HepG2 (cell line): Measurements from ENCODE around the gene PCGF3. TPM values are rescaled to one million over a fixed set of nuclear protein-coding genes. Genes with fewer than 3 reads are reported as not detected.

ENCODE experiments used
- GABPB1 ChIP-seq: IDR thresholded peaks from 2 replicates; pipeline ENCODE4 v1.6.1; 2016; ENCODE audit warnings: mild to moderate bottlenecking, missing genetic modification reagents, moderate library complexity, missing compliant biosample characterization
- KAT7 ChIP-seq: IDR thresholded peaks from 2 replicates; pipeline ENCODE4 v1.6.1; 2018; ENCODE audit warnings: borderline replicate concordance, missing compliant biosample characterization
- KDM5A ChIP-seq: fragments of 200-600 bp; sonication (generic); IDR thresholded peaks from 2 replicates; pipeline ENCODE4 v1.7.0; 2018; ENCODE audit warnings: antibody characterized with exemption, mild to moderate bottlenecking, low read length, borderline replicate concordance
- MAFK ChIP-seq, 2 experiments: IDR thresholded peaks in 1 of 2; conservative IDR thresholded peaks in 1 of 2; 2 replicates each; pipeline ENCODE4 v1.6.1; 2011; ENCODE audit warnings: improper control_type of control experiment in 2 of 2, low read length in 2 of 2
- PTBP1 ChIP-seq: fragments of 200-400 bp; formaldehyde crosslinking; IDR thresholded peaks from 2 replicates; pipeline ENCODE4 v1.6.1; 2018; ENCODE audit warnings: low read length, low read depth; ENCODE audit not compliant: poor library complexity, severe bottlenecking
- REPIN1 ChIP-seq: sonication (generic); formaldehyde crosslinking; IDR thresholded peaks from 2 replicates; pipeline ENCODE4 v1.8.0; 2022; ENCODE audit warnings: missing genetic modification reagents, low read depth, mild to moderate bottlenecking, borderline replicate concordance
- SIX1 ChIP-seq: sonication (generic); formaldehyde crosslinking; IDR thresholded peaks from 2 replicates; pipeline ENCODE4 v1.4.0; 2020; ENCODE audit warnings: missing genetic modification reagents, borderline replicate concordance
- SNAPC2 ChIP-seq: sonication (generic); formaldehyde crosslinking; IDR thresholded peaks from 2 replicates; pipeline ENCODE4 v1.8.1; 2022; ENCODE audit warnings: mild to moderate bottlenecking, missing genetic modification reagents
- TBP ChIP-seq: sonication (generic); formaldehyde crosslinking; IDR thresholded peaks from 2 replicates; pipeline ENCODE4 v1.5.0; 2020; ENCODE audit warnings: missing genetic modification reagents
- ZC3H13 ChIP-seq: sonication (generic); formaldehyde crosslinking; IDR thresholded peaks from 2 replicates; pipeline ENCODE4 v1.8.1; 2023; ENCODE audit warnings: mild to moderate bottlenecking, missing genetic modification reagents, moderate library complexity
- ZNF205 ChIP-seq: IDR thresholded peaks from 2 replicates; pipeline ENCODE4 v1.6.1; 2018; ENCODE audit warnings: missing biosample characterization, missing genetic modification reagents
- ZNF263 ChIP-seq: sonication (generic); formaldehyde crosslinking; IDR thresholded peaks from 2 replicates; pipeline ENCODE4 v1.4.0; 2020; ENCODE audit warnings: missing genetic modification reagents
- ZNF543 ChIP-seq: sonication (generic); formaldehyde crosslinking; IDR thresholded peaks from 2 replicates; pipeline ENCODE4 v1.4.0; 2020; ENCODE audit warnings: mild to moderate bottlenecking, missing genetic modification reagents
- ZNF605 ChIP-seq: sonication (generic); formaldehyde crosslinking; IDR thresholded peaks from 2 replicates; pipeline ENCODE4 v1.8.0; 2022; ENCODE audit warnings: mild to moderate bottlenecking, missing genetic modification reagents
- polyA plus RNA-seq, 8 experiments: library from polyadenylated mRNA; depleted of rRNA in 3 of 8; stranded (reverse) in 7 of 8; unstranded in 1 of 8; fragments of >200 nt; fragmentation: Illumina TruSeq in 4 of 8; extraction: Trizol in 4 of 8; gene quantifications; 2 replicates each; pipeline versions ENCODE4 v1.2.1 to v1.2.3, GENCODE V29; 2011 to 2016; ENCODE audit warnings: low read depth in 4 of 8, missing spikeins in 1 of 8, mixed read lengths in 1 of 8; ENCODE audit not compliant: insufficient read depth in 1 of 8
- total RNA-seq, 5 experiments: library from RNA; depleted of rRNA; stranded (reverse); fragments of >200 nt; fragmentation: Illumina TruSeq; extraction: Trizol; gene quantifications; 2 replicates each; pipeline ENCODE4 v1.2.3, GENCODE V29; 2016; ENCODE audit warnings: low read depth in 1 of 5
- TF ChIP-seq, protein P1 (sequence below): sonication (generic); formaldehyde crosslinking; IDR thresholded peaks from 2 replicates; pipeline ENCODE4 v1.8.0; 2022; ENCODE audit warnings: missing genetic modification reagents, mild to moderate bottlenecking, borderline replicate concordance
- TF ChIP-seq, protein P2 (sequence below): sonication (generic); formaldehyde crosslinking; IDR thresholded peaks from 2 replicates; pipeline ENCODE4 v1.8.1; 2023; ENCODE audit warnings: mild to moderate bottlenecking, missing genetic modification reagents
- TF ChIP-seq, protein P3 (sequence below): sonication (generic); formaldehyde crosslinking; IDR thresholded peaks from 2 replicates; pipeline ENCODE4 v1.4.0; 2020; ENCODE audit warnings: missing genetic modification reagents
- TF ChIP-seq, protein P4 (sequence below): sonication (generic); formaldehyde crosslinking; IDR thresholded peaks from 2 replicates; pipeline ENCODE4 v1.5.1; 2020; ENCODE audit warnings: mild to moderate bottlenecking, missing genetic modification reagents, moderate library complexity

PCGF3 gene
- total and polyA plus RNA-seq, 2 of the 13 experiments (the other 11 are each of a cell fraction or from before 2014, with no cell fraction given): 28.6 to 66.2 TPM

DNA sequence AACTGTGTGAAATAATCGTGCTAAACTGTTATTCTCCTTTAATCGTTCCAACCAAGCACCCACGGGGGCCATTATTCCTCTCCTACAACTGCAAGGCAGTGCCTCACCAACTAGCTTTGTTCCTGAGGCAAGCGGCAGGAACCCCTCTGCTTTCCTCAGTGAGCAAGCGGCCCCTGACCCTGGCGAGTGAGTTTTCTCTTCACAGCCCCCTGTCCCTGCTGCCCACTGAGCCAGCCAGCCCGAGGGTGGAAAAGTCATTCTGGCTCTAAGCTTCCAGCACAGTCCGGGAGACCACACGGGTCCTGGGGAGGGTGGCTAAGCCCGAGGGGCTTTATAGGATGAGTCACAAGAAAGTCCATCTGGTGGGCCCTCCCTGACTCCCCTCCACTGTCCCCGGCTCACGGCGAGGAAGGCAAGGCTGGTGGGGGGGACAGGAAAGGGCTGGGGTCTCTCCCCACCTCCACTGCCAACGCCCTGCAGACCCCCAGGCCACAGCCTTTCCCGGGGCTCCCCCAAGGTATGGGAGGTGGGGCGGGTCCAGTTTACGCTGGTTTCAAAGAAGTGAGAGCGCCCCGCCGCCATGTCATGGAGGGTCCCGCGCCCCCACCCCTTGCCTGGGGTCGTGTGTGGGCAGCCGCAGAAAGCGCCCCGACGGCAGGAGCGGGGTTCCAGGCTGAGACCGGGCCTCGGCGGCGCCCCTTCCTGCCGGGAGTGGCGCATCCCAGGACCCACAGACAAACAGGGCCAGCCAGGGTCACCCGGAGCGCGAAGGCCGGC, 75.3 kb downstream of the PCGF3 start (continued):
- TF ChIP-seq SIX1 (CRISPR knock-in tag) (no peak), ZNF543 (CRISPR knock-in tag) (no peak), ZNF605 (CRISPR knock-in tag) (no peak; the same call in 1 of the 2 replicates), GABPB1 (CRISPR knock-in tag) (no peak), ZNF205 (no peak), PTBP1 (no peak), MAFK (conservative IDR thresholded peaks at IDR 0.05 in 1 of 2, IDR thresholded peaks at IDR 0.05 in 1 of 2; ENCODE audit: low read length in 2 of 2) (no peak), KDM5A (no peak), KAT7 (CRISPR knock-in tag) (peak; percentile 40; the same call in 1 of the 2 replicates), ZC3H13 (CRISPR knock-in tag) (0 out of 2 replicates have a peak, but pooled peaks have one; percentile 57), TBP (CRISPR knock-in tag) (no peak), ZNF263 (CRISPR knock-in tag) (0 out of 2 replicates have a peak, but pooled peaks have one; percentile 3), SNAPC2 (peak; percentile 59; the same call in 1 of the 2 replicates), REPIN1 (CRISPR knock-in tag) (peak; percentile 43; the same call in 1 of the 2 replicates)
- TF ChIP-seq, protein P1, sequence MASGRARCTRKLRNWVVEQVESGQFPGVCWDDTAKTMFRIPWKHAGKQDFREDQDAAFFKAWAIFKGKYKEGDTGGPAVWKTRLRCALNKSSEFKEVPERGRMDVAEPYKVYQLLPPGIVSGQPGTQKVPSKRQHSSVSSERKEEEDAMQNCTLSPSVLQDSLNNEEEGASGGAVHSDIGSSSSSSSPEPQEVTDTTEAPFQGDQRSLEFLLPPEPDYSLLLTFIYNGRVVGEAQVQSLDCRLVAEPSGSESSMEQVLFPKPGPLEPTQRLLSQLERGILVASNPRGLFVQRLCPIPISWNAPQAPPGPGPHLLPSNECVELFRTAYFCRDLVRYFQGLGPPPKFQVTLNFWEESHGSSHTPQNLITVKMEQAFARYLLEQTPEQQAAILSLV (CRISPR knock-in tag): peak; percentile 14; the same call in 1 of the 2 replicates
- TF ChIP-seq, protein P2, sequence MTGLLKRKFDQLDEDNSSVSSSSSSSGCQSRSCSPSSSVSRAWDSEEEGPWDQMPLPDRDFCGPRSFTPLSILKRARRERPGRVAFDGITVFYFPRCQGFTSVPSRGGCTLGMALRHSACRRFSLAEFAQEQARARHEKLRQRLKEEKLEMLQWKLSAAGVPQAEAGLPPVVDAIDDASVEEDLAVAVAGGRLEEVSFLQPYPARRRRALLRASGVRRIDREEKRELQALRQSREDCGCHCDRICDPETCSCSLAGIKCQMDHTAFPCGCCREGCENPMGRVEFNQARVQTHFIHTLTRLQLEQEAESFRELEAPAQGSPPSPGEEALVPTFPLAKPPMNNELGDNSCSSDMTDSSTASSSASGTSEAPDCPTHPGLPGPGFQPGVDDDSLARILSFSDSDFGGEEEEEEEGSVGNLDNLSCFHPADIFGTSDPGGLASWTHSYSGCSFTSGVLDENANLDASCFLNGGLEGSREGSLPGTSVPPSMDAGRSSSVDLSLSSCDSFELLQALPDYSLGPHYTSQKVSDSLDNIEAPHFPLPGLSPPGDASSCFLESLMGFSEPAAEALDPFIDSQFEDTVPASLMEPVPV (CRISPR knock-in tag): peak; percentile 66; the same call in 1 of the 2 replicates
- TF ChIP-seq, protein P3, sequence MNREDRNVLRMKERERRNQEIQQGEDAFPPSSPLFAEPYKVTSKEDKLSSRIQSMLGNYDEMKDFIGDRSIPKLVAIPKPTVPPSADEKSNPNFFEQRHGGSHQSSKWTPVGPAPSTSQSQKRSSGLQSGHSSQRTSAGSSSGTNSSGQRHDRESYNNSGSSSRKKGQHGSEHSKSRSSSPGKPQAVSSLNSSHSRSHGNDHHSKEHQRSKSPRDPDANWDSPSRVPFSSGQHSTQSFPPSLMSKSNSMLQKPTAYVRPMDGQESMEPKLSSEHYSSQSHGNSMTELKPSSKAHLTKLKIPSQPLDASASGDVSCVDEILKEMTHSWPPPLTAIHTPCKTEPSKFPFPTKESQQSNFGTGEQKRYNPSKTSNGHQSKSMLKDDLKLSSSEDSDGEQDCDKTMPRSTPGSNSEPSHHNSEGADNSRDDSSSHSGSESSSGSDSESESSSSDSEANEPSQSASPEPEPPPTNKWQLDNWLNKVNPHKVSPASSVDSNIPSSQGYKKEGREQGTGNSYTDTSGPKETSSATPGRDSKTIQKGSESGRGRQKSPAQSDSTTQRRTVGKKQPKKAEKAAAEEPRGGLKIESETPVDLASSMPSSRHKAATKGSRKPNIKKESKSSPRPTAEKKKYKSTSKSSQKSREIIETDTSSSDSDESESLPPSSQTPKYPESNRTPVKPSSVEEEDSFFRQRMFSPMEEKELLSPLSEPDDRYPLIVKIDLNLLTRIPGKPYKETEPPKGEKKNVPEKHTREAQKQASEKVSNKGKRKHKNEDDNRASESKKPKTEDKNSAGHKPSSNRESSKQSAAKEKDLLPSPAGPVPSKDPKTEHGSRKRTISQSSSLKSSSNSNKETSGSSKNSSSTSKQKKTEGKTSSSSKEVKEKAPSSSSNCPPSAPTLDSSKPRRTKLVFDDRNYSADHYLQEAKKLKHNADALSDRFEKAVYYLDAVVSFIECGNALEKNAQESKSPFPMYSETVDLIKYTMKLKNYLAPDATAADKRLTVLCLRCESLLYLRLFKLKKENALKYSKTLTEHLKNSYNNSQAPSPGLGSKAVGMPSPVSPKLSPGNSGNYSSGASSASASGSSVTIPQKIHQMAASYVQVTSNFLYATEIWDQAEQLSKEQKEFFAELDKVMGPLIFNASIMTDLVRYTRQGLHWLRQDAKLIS: no peak; the same call in 1 of the 2 replicates
- TF ChIP-seq, protein P4, sequence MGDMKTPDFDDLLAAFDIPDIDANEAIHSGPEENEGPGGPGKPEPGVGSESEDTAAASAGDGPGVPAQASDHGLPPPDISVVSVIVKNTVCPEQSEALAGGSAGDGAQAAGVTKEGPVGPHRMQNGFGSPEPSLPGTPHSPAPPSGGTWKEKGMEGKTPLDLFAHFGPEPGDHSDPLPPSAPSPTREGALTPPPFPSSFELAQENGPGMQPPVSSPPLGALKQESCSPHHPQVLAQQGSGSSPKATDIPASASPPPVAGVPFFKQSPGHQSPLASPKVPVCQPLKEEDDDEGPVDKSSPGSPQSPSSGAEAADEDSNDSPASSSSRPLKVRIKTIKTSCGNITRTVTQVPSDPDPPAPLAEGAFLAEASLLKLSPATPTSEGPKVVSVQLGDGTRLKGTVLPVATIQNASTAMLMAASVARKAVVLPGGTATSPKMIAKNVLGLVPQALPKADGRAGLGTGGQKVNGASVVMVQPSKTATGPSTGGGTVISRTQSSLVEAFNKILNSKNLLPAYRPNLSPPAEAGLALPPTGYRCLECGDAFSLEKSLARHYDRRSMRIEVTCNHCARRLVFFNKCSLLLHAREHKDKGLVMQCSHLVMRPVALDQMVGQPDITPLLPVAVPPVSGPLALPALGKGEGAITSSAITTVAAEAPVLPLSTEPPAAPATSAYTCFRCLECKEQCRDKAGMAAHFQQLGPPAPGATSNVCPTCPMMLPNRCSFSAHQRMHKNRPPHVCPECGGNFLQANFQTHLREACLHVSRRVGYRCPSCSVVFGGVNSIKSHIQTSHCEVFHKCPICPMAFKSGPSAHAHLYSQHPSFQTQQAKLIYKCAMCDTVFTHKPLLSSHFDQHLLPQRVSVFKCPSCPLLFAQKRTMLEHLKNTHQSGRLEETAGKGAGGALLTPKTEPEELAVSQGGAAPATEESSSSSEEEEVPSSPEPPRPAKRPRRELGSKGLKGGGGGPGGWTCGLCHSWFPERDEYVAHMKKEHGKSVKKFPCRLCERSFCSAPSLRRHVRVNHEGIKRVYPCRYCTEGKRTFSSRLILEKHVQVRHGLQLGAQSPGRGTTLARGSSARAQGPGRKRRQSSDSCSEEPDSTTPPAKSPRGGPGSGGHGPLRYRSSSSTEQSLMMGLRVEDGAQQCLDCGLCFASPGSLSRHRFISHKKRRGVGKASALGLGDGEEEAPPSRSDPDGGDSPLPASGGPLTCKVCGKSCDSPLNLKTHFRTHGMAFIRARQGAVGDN (CRISPR knock-in tag): peak; percentile 11
